ENCODE results near the gene SLC25A51.
"Not testable (repeated sequence)": the region's sequence is repeated elsewhere in the genome, so short reads cannot be mapped to it uniquely, and the experiment has no call there.

SLC25A51 gene

DNA sequence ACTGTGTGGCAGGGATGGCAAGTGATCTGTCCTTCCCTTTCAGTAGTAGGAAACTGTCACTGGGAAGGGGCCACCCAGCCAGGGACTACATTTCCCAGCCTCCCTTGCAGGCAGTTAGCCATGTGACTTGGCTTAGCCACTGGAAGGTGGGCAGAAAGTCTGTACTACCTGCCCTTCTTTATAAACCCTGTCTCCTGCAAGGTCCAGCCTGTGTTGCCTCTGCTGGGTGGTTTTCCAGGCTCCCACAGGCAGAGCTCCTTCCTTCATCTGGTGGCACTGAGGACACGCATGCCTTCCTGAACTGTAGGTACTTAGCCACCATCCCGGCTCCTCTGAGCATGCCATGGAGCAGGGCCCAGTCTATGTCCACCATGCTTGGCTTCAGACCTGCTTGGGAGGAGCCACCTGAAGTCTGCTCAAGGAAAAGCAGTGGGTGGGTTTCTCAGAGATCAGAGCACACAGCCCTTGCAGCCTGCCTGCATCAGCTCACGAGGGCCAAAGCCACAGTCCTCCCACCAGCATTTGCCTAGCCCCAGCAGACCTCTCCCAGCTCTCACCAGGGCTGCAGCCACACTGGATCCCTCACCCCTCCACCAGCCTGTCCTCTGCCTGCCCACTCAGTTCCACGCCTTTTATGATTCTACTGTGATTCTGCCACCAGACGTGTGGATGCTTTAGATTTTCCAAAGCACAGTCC is 16.7 kb upstream of the SLC25A51 start:
- DNase-seq = peak in 1 of 51 donors; percentile 12

DNA sequence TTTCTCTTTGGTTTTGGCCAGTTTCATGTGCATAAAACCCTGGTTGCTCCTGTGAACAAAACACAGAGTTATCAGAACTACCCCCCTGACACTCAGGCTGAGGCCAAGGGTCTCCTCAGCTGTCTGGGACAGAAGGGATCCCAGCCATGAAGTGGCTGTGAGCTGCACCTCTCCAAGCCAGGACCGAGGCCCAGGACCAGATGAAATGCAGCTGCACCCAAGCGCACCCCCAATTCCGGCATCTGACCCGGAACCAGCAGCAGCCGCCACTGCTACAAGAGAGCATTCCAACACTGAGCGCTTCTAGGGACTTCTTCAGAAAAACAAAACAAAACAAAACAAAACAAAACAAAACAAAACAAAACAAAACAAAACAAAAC is 16.0 kb upstream of the SLC25A51 start:
- DNase-seq = no peak

DNA sequence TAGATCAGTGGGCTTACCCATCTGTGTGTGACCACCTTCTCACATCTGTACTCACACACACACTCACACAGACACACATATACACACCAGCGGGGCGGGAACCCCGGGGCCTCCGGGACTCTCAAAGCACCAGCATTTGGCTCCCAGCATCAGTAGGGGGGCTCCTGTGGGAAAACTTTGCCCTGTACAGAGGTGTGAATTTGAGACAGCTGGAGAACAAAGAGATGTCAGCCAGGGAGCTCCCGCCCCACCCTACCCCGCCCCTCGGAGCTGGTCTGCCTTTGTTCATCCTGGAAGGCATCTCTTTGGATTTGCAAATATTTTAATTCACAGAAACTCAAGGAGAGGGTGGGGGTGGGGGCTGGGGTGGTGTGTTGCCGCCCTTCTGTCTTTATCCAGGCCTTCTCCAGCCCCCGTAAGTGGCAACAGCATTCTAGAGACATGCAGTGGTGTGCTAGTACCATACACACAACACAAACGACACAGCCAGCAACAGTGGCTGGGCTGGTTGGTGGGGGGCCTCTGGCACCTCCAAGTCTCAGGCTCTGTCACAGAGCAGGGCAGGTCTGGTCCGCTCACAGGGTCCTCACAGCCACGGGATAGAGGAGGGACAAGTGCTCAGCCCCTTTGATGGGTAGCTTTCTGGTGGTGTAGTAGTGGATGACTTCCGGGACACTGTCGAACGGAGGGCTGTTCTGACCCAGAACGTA is 15.5 kb upstream of the SLC25A51 start:
- DNase-seq = no peak

DNA sequence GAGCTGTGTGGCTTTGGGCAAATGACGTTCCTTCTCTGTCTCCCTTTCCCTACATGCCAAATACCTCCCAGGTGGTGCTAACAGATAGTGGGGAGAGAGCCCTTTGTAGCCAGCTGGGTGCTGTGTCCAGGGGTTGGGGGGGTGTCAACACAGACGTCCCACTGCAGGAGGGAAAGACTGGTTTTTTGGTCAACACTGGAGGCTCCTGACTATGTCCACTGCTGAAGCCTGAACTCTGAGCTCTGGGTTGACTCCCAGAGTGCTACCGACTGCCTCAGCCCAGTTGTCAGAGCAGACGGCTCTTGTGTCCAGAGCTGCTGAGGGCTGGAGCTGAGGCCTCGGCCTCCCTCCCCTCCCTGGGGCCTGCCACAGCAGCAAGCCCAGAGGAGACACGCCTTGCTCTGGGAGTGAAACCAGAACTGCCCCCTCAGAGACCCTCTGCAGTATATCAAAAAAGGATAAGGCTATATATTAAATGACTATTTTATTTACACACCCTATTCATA is 14.8 kb upstream of the SLC25A51 start:
- no peak for DNase-seq

DNA sequence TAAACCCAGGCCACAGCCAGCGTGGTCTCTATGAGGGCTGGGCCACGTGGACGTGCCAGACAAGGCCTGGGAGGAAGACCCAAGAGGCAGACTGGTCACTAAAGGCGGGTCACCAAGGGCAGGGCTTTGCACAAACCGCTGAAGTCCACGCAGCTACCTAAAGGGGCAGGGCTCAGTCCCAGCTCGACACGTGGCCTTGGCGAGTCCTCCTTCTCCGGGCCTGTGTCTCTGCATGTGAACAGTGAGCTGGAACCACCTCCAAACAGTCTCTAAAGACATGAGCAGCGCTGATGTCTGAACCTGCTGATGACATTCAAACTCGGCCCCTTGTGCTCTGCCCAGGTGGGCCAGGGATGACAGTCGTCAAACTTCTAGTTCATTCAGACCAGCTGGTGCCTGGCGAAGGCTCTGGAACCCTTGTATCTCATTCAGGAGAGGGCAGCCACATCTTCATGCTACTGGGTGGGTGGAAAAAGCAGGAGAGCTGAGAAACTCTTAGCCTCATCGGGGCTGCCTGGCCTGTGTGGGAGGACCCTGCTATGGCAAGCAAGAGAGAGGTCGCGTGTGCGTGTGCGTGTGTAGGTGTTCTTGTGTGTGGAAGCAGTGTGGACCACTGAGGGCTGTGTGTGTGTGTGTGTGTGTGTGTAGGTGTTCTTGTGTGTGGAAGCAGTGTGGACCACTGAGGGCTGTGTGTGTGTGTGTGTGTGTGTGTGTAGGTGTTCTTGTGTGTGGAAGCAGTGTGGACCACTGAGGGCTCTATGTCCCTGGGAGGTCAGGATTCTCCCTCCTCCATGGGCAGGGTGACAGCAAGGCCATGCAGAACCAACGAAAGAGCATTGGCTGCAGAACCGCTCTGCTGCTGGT is 14.1 kb upstream of the SLC25A51 start:
- DNase-seq = no peak

DNA sequence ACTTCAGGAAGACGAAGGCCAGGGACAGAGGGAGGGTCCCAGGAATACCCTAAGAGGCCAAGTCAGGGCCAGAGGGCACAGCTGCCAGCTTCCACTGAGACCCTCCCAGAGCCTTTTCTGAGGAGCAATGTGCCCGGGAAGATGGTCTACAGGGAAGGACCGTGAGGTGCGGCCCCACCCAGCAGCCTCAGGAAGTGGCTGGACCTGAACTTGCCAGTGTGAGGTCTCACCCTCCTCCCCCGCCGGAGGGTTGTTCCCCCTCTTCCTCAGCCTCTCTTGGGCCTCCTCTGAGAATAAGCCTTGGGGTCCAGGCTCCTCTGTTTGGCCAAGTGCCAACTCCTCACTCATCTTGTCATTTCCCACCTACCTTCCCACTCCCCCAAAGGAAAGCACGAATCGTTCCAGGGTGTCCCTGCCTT is 13.4 kb upstream of the SLC25A51 start:
- no peak for DNase-seq

DNA sequence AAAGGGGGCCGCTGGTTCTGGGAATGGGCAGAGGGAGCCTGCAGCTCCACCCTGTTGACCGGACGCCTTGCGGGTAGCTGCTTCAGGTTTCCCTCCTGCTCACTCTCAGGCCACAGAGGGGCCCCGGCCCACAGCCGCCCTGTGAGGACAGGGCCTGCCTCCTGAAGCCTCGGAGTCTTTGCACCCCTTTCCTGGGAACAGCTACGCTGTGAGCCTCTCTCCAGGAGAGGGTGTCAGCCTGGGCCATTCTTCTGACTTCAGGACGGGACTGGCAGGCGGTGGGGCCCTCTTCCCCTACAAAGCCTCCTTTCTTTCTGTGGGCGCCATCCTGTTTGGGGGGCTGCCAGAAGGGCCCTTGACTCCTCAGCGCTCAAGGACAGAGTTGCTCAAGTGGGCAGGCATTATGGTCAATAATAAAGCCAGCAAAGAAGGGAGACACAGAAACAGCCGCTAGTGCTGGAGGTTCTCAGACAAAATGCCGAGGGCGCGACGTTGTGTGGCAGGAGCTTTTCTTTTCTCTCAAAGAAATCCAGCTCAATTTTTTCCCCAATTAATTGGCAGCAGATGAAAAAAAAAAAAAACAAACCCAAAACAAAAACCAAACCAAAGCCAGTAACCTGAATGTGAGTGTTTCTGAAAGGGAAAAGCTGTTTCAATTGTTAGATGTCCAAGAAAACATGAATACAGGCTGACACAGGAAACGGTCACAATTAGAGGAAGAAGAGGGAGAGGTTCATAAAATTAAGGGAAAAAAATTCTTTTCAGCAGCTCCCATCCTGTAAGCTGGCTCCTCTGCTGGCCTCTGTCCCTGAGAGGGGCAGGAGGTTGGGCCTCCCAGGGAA is 12.8 kb upstream of the SLC25A51 start:
- peak in 31 of 51 donors; percentile 18 to 80 (median 56) for DNase-seq

DNA sequence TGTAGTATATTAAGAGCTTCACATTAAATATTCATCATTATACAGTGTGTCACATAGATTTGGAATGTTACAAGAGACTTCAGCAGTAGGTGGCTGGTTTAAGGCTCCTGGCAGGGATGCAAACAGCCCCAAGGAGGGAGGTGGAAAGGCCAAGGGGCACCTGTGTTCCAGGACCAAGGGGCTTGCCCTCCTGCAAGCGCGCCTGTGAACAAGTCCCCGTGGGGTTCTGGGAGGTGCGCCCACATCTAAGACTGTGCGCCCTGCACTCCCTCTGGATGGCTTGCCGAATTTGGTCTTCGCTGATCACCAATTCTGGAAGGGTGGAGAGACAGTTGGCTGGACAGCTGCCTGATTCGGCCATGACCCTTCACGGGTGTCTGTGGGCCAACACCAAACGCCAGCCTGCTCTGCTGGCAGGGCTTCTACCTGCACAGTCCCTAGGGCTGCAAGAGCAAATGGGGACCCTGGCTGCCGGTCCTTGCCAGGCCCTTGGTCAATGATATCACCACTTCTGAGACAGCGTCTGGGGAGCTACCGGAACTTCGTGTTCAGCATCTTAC is 12.1 kb upstream of the SLC25A51 start:
- DNase-seq = peak in 1 of 51 donors; percentile 58

DNA sequence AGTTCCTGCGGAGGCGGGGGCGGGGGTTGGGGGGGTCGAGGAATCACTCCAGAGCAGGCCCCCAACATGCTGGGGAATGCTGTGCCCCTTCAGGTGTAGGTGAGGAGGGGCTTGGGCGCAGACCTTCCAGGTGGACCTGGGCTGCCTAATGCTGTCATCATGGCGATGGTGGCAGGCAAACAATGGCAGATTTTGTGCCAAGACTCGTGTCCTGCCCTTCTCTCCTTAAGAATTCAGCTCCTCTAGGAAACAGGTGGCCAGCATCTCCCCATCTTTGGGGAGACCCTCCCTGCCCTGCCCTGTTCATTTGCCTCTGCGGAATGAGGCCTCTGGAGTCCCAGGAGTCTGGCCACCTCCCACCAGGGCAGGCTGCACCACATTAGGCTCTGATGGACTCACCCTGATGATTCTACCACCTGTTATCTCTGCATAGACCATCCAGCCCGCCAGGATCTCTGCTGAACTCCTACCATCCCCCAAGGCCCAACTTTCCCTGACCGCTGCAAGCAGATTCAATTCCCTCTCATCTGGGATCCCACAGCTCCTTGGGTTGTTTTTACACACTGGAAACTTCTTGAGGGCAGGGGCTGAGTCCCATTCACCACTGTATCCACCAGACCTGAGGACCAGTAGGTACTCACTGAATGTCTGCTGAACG is 10.9 kb upstream of the SLC25A51 start:
- DNase-seq = no peak

DNA sequence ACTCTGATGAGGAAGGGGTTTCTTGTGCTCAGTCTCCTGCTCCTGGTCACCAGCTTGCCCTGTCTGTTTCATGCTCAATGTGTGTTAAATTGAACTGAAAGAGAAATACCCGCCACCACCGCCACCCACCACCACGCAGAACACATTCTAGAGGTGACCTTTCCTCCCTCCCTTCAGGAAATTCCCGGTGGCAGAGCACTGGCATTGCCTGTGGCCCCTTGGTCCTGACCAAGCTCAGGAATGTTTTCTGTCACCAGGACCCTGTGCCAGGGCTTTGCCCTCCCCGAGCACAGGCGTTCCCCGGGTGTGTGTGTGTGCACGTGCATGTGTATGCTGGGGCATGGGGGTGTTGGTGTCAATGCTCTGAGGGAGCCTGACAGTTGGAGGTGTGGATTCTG is 10.2 kb upstream of the SLC25A51 start:
- DNase-seq = no peak

DNA sequence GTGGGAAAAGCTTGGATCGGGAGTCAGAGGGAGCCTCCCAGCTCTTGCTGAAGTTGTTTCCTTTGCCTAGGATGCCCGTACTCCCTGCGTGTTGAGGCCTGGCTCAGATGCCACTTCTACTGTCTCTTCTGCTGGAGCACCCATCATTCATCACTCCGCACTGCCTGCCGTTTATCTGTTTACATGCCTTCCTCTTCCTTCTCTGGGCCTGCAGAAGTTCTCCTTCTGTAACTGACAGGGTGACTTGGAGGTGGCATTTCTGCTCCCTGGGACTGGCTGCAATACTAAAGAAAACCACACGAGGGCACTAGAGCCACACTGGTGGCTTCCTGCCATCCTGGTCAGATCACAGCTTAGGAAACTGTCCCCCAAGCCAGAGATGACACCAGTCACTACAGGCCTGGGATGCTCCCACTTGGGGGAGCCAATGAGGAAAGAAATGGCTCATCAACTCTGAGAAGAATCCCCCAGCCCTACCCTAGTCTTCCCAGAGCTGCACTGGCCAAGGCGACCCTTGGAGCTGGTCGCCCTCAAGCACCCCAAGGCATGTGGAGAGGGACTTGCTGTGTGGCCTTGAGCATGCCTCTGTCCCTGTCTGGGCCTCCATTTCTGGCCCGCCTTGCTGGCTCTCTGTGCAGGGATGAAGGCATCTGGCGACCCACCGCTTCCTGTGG is 9.7 kb upstream of the SLC25A51 start:
- peak in 50 of 51 donors; percentile 32 to 96 (median 78) for DNase-seq

DNA sequence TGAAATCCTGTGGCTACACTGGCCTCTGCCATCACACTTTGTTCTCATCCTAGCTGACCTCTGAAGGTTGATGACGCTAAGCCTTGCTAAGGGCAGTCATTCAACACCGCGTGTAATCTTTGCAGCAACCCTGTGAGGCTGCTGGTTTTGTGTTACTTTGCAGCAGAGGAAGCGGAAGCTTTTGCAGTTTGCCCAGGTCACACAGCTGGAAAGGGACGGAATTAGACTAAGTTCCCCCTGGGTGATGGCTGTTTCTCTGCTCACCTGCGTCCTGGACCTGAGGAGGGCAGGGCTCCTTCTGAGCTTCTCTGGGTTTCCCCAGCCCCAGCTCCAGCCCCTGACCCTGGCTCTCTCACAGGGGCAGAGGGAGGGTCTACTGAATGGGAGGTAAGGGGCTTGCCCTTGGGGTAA is 7.3 kb upstream of the SLC25A51 start:
- DNase-seq = no peak

DNA sequence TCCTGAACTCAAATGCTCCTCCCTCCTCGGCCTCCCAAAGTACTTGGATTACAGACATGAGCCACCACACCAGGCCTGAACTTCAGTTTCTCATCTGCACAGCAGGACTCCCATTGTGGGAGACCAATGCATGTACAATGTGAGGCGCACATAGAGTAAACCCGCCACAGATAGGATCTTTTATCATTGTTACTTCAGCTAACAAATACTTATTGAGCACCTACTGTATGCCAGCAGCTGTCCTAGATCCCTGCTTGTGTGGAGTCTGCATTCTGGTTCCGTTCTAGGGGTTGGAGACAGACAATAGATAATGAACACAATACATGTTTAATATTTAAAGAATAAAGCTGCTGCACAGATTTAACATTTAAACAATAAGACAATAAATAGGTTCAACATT is 6.3 kb upstream of the SLC25A51 start:
- DNase-seq = no peak

DNA sequence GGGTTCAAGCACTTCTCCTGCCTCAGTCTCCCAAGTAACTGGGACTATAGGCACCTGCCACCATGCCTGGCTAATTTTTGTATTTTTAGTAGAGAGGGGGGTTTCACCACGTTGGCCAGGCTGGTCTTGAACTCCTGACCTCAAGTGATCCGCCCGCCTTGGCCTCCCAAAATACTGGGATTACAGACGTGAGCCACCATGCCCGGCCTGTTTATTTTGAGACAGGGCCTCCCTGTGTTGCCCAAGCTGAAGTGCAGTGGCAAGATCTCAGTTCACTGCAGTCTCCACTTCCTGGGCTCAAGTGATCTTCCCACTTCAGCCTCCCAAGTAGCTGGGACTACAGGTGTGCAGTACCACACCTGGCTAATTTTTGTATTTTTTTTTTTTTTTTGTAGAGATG is 5.9 kb upstream of the SLC25A51 start:
- not testable (repeated sequence) for DNase-seq

DNA sequence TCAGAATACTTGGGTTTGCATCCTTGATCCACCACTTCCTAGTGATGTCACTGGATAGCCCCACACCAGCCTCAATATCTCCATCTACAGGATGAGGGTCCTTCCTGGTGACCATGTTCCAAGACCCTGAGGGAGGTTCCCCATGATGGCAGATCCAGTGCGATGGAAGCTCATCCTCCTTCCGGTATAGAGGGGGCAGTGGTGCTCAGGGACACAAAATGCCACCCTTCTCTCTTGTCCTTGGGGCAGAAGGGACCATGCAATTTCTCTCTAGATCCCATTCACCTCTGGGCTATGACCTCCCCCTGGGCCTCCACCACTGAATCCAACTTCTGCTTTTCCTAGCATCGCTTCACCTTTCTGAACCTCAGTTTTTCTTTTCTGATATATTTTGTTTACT is 5.4 kb upstream of the SLC25A51 start:
- no peak for DNase-seq

DNA sequence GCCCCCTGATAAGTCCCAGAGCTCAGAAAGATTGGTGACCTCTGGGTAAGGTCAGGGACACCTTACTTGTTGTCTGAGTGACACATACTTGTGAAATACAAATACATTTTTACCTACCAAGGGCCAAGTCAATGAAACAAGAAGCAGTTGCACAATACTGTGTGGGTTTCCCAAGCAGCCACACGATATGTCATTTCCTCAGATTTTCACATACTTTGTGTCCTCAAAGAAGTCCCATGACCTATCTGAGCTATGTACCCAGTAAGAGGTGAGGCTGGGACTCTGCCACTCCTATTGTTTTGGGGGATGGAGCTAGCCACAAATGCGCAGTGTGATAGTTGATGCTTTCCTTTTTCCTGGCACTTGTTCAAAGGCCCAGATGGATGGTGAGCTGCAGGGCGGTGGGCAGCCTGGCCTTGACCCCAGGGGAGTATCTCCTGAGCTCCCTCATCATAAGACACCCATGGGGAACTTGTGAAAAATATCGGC is 4.8 kb upstream of the SLC25A51 start:
- no peak for DNase-seq

DNA sequence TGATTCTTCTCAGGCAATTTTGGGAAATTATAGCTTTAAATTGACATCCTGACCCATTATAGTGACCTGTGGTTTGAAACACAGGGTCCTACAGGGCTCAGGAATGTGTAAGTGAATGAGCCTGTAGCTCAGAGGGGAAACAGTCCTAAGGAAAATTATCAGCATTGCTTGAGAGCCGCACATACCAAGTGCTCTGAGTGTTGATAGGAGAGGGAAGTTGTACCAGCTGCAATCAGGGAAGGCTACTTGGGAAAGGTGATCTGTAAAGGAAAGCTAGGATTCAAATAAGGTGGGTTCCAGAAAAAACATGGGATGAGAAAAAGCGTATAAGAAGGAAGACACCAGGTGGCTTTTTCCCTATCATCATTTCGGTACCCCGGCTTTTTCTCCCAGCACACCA is 4.4 kb upstream of the SLC25A51 start:
- no peak for DNase-seq

DNA sequence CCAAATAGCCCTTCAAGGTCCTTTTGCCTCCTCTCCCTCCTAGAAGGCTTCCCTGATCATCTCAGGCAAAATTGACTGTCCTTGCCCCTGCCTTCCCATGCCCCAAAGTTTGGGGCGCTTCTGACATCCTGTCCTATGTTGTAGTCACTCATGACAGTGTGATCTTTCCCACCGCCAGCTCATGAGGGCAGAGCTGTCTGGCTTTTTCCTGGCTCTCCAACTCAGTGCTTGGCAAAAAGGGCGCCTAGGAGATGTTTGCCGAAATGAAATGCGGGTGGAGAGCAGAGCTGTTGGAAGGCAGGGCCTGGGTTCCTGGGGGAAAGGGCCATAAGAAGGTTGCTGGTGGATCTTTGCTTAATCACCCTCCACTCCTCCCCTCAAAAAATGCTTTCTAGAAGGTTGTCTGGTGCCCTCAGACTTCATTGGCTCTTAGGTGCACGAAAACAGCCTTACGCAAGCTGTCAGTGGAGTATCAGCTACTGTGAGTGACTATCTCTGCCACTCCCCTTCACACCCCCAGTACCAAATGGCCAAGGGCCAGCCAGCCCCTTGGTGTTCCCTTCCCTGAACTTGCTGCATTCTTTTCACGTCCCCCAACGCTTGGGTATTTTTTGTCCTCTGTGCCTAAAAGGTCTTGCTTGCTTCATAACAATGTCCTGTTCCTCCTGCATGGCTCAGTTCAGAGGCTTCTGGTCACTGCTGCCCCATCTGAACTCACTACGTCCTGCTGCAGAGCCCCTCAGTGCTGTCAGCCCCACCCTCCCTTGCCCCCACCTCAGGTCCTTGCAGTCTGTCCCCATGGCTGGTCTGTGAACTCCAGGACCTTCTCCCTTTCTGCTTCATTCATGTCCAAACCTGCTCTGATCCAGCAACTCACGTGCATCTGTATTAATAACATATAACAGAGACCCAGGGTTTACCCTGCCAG is 2.6 kb upstream of the SLC25A51 start:
- DNase-seq = no peak

Data from hypothalamus (tissue), 51 donors.